ENCODE results near the gene FOXP2. TPM values are rescaled to one million over a fixed set of nuclear protein-coding genes. Genes with fewer than 3 reads are reported as not detected.

Gene FOXP2
- total and polyA plus RNA-seq, 2 donors (not counting 3 experiments of a cell fraction or from before 2014, with no cell fraction given), result 0.37 to 2.7 TPM

GRCh38 chr7:114660126-114660486, 245.5 kb downstream of the FOXP2 start:
- intact Hi-C loops (cut with micrococcal nuclease), result no loop called here
- CTCF ChIA-PET, result interaction anchor here (0.9 to 4.6 kb wide), 7 partner anchors 10 to 634 kb away, joined by 3 to 76 read pairs (median 4); no protein-coding TSS in a partner anchor

More at GRCh38 chr7:114660126-114660486, 245.5 kb downstream of the FOXP2 start:
- H3K4me2 ChIP-seq (ENCODE audit: insufficient read depth, low read length), result no peak overlapping the region
- no TSS peak for BruUV-seq (replicated peaks)
- H3K27me3 ChIP-seq (ENCODE audit: control insufficient read depth in 2 of 2, insufficient read depth in 2 of 2, low read length in 2 of 2), result no peaks in the 10 kb centered on the region
- DNase-seq (ENCODE audit: low read depth, low spot score) (no peak), FAIRE-seq (no peak)
- no peak overlapping the region for H3K9ac ChIP-seq (replicated peaks; ENCODE audit: extremely low read depth, insufficient read depth, low read length)
- POLR2A ChIA-PET, result no interaction called here
- no peaks in the 10 kb centered on the region for H4K20me1 ChIP-seq (replicated peaks; ENCODE audit: control insufficient read depth, extremely low read depth, insufficient read depth, low read length)
- dilution Hi-C loops (cut with MboI; ENCODE audit: extremely low pct_ligation_motif_present, low sequenced_read_pairs), result no loop called here
- no peak overlapping the region for H2AFZ ChIP-seq (ENCODE audit: low read depth, low read length)
- no peaks in the 10 kb centered on the region for H3K4me1 ChIP-seq (ENCODE audit: control insufficient read depth, extremely low read depth, insufficient read depth, low read length)
- TF ChIP-seq POLR2AphosphoS5 (IDR thresholded peaks at IDR 0.05; ENCODE audit: insufficient read depth, low read depth, low read length), result no peak
- no peak for TF ChIP-seq MAX (IDR thresholded peaks at IDR 0.05; ENCODE audit: insufficient read depth, insufficient read length)
- no peak for TF ChIP-seq FOS (IDR thresholded peaks at IDR 0.05; ENCODE audit: borderline replicate concordance, insufficient read depth, low read length)
- TF ChIP-seq MYC (IDR thresholded peaks at IDR 0.05; ENCODE audit: low read depth, low read length), result no peak
- no peak for TF ChIP-seq POLR2A (IDR thresholded peaks at IDR 0.05; ENCODE audit: low read depth, low read length)
- TF ChIP-seq JUN (IDR thresholded peaks at IDR 0.05; ENCODE audit: borderline replicate concordance, insufficient read depth, insufficient read length, low read depth), result no peak
- no peak for TF ChIP-seq CTCF (IDR thresholded peaks at IDR 0.05; ENCODE audit: extremely low read depth in 1 of 2, insufficient read depth in 1 of 2, low read depth in 1 of 2, low read length in 2 of 2)
- no peak for TF ChIP-seq EZH2 (IDR thresholded peaks at IDR 0.05; ENCODE audit: borderline replicate concordance, low read depth, low read length, severe bottlenecking)
- TF ChIP-seq GATA2 (IDR thresholded peaks at IDR 0.05; ENCODE audit: insufficient read depth, insufficient read length, low read depth, low read length), result no peak
- H3K9me3 ChIP-seq (replicated peaks; ENCODE audit: control insufficient read depth, insufficient read depth, low read length), result no peaks in the 10 kb centered on the region
- H3K79me2 ChIP-seq (ENCODE audit: control insufficient read depth, insufficient read depth, low read length), result no peaks in the 10 kb centered on the region
- H3K36me3 ChIP-seq (ENCODE audit: control insufficient read depth in 2 of 2, extremely low read depth in 1 of 2, insufficient read depth in 2 of 2, low read length in 2 of 2), result no peaks in the 10 kb centered on the region
- no peak overlapping the region for H3K27ac ChIP-seq (ENCODE audit: insufficient read depth, low read depth, low read length)
- no peaks in the 10 kb centered on the region for H3K9me1 ChIP-seq (replicated peaks; ENCODE audit: control insufficient read depth, extremely low read depth, insufficient read depth, low read length)
- H3K4me3 ChIP-seq (replicated peaks in 1 of 3; ENCODE audit: insufficient read depth in 1 of 3, low read depth in 1 of 3, low read length in 3 of 3), result no peak overlapping the region

Measured in endothelial cell of umbilical vein (primary cell).